ENCODE data around the gene PPP2R2C.

The PPP2R2C gene

DNA sequence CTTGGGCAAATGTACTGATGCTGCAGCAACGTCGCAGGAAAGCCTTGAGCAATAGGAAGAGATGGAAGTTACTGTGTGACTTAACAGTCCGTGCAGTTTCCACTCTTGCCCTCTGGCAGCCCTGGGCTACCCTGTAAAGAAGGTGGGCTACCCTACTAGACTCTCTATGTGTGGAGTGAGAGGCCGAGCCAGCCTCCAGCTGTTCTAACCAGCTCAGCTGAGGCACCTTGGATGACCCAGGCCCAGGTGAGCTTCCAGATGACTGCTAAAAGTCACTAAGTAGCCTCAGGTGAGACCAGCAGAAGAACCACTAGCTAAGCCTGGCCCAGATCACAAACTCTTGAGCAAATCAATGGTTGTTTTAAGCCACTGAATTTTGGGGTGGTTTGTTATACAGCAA is 34.9 kb upstream of the PPP2R2C start:
- Histone ChIP-seq H3K9ac (no peak overlapping the region), H3K4me1 (ENCODE audit: low read depth, poor library complexity, severe bottlenecking) (no peaks in the 10 kb centered on the region), H3K4me2 (no peak overlapping the region), H3K36me3 (ENCODE audit: insufficient read depth) (no peaks in the 10 kb centered on the region), H3K27me3 (ENCODE audit: insufficient read depth, low read depth) (peaks cover 13% of the 10 kb centered on the region; the same call in 1 of the 2 replicates), H3K27ac (no peak overlapping the region), H4K20me1 (ENCODE audit: insufficient read depth) (no peaks in the 10 kb centered on the region), H3K4me3 (IDR thresholded peaks at IDR 0.05; ENCODE audit: insufficient read depth, low read depth, low read length) (no peak overlapping the region), H3K79me2 (ENCODE audit: insufficient read depth, low read depth) (no peaks in the 10 kb centered on the region), H2AFZ (ENCODE audit: low read depth) (no peak overlapping the region)
- TF ChIP-seq, protein P1, sequence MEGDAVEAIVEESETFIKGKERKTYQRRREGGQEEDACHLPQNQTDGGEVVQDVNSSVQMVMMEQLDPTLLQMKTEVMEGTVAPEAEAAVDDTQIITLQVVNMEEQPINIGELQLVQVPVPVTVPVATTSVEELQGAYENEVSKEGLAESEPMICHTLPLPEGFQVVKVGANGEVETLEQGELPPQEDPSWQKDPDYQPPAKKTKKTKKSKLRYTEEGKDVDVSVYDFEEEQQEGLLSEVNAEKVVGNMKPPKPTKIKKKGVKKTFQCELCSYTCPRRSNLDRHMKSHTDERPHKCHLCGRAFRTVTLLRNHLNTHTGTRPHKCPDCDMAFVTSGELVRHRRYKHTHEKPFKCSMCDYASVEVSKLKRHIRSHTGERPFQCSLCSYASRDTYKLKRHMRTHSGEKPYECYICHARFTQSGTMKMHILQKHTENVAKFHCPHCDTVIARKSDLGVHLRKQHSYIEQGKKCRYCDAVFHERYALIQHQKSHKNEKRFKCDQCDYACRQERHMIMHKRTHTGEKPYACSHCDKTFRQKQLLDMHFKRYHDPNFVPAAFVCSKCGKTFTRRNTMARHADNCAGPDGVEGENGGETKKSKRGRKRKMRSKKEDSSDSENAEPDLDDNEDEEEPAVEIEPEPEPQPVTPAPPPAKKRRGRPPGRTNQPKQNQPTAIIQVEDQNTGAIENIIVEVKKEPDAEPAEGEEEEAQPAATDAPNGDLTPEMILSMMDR (conservative IDR thresholded peaks at IDR 0.05; ENCODE audit: low read depth, low read length), result no peak

DNA sequence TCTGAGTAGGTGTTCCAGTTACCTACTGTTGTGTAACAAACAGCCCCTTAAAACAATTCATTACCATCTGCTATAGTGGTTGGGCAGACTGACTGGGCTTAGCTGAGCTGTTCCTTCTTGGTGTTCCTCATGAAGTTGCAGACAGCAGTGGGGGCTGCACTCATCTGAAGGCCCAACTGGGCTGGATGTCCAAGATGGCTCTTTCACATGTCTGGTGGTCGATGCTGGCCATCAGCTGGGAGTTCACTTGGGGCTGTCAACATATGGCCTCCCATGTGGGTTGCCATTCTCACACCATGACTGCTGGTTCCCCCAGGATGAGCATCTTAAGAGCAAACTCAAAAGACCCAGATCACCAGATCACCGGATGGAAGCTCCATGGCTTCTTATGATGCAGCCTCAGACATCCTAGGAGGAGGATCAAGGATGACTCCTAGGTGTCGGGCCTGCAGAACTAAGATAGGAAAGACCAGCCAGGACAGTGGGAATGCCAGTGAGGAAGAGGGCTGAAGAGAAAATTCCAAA is 34.3 kb upstream of the PPP2R2C start:
- Histone ChIP-seq H3K79me2 (ENCODE audit: insufficient read depth, low read depth) (no peaks in the 10 kb centered on the region), H3K4me2 (no peak overlapping the region), H4K20me1 (ENCODE audit: insufficient read depth) (no peaks in the 10 kb centered on the region), H2AFZ (ENCODE audit: low read depth) (no peak overlapping the region), H3K9ac (no peak overlapping the region), H3K36me3 (ENCODE audit: insufficient read depth) (no peaks in the 10 kb centered on the region), H3K27me3 (ENCODE audit: insufficient read depth, low read depth) (peaks cover 15% of the 10 kb centered on the region; the same call in 1 of the 2 replicates), H3K27ac (no peak overlapping the region), H3K4me3 (IDR thresholded peaks at IDR 0.05; ENCODE audit: insufficient read depth, low read depth, low read length) (no peak overlapping the region), H3K4me1 (ENCODE audit: low read depth, poor library complexity, severe bottlenecking) (no peaks in the 10 kb centered on the region)
- TF ChIP-seq, protein P1 (conservative IDR thresholded peaks at IDR 0.05; ENCODE audit: low read depth, low read length), result no peak

DNA sequence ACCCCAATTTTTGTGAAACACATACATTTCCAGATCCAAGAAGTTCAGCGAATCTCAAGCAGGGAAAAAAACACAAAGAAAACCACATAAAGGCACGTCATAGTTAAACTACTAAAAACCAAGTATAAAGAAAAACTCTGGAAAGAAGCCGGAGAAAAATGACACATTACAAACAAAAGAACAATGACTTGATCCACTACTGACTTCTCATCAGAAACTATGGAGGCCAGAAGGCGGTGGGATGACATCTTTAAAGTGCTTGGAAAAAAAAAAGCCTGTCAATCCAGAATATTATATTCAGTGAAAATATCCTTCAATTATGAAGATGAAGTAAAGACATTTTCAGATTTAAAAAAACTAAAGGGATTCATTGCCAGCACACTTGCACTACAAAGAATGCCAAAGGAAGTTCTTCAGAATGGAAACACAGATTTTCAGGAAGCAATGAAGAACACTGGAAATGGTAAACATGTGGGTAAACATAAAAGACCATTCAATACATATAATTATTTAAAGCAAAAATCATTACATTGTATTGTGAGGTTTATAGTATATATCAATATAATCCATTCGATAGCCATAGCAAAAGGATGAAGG is 32.6 kb upstream of the PPP2R2C start:
- no peak overlapping the region for H3K9ac ChIP-seq
- peaks cover 13% of the 10 kb centered on the region; the same call in 1 of the 2 replicates for H3K27me3 ChIP-seq (ENCODE audit: insufficient read depth, low read depth)
- no peaks in the 10 kb centered on the region for H3K4me1 ChIP-seq (ENCODE audit: low read depth, poor library complexity, severe bottlenecking)
- H3K36me3 ChIP-seq (ENCODE audit: insufficient read depth), result no peaks in the 10 kb centered on the region
- no peaks in the 10 kb centered on the region for H4K20me1 ChIP-seq (ENCODE audit: insufficient read depth)
- no peak overlapping the region for H3K4me2 ChIP-seq
- no peak overlapping the region for H2AFZ ChIP-seq (ENCODE audit: low read depth)
- H3K4me3 ChIP-seq (IDR thresholded peaks at IDR 0.05; ENCODE audit: insufficient read depth, low read depth, low read length), result no peak overlapping the region
- TF ChIP-seq, protein P1 (conservative IDR thresholded peaks at IDR 0.05; ENCODE audit: low read depth, low read length), result no peak
- no peaks in the 10 kb centered on the region for H3K79me2 ChIP-seq (ENCODE audit: insufficient read depth, low read depth)
- no peak overlapping the region for H3K27ac ChIP-seq

DNA sequence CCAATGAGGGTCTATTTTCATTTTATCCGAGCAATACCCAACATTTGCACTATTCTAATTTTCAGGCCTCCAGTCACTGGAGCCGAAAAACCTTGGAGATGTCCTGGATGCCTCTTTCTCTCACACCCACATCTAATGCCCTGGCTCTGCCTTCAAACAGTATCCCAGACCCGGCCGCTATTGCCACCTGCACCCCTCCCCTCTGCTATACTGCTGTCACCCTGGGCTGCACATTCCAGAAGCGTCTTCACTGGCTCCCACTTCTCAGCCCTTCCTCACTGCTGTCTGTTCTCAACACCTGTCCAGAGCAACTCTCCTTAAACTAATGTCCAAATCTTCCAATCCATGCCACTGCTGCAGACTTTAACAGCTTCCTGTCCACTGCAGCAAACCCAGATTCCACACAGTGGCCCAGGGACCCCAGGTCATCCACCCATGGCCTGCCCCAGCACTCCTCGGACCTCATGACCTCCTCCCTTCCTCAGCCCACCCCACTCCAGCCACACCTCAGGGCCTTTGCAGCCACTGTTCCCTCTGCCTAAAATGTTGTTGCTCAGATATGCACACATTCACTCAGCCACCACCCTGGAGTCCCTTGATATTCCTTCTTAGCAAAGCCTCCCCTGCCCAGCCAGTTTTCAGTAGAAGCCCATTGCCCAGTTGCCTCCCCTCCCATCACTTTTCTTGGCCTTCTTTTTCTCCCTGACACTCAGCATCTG is 30.5 kb upstream of the PPP2R2C start:
- Histone ChIP-seq H3K4me3 (IDR thresholded peaks at IDR 0.05; ENCODE audit: insufficient read depth, low read depth, low read length) (no peak overlapping the region), H3K79me2 (ENCODE audit: insufficient read depth, low read depth) (no peaks in the 10 kb centered on the region), H3K4me2 (no peak overlapping the region), H3K36me3 (ENCODE audit: insufficient read depth) (no peaks in the 10 kb centered on the region), H3K27ac (no peak overlapping the region), H3K4me1 (ENCODE audit: low read depth, poor library complexity, severe bottlenecking) (no peaks in the 10 kb centered on the region), H3K9ac (no peak overlapping the region), H2AFZ (ENCODE audit: low read depth) (no peak overlapping the region), H4K20me1 (ENCODE audit: insufficient read depth) (no peaks in the 10 kb centered on the region), H3K27me3 (ENCODE audit: insufficient read depth, low read depth) (peaks cover 19% of the 10 kb centered on the region; the same call in 1 of the 2 replicates)
- TF ChIP-seq, protein P1 (conservative IDR thresholded peaks at IDR 0.05; ENCODE audit: low read depth, low read length), result no peak
